A673 (cell line): ENCODE measurements around the gene YES1. TPM values are rescaled to one million over a fixed set of nuclear protein-coding genes. Genes with fewer than 3 reads are reported as not detected.

Experiments used
- BruUV-seq: library from RNA; stranded (reverse); fragments of 400-500 nt; replicated peaks from 2 replicates; lab custom pipeline; 2021; lab: Mats Ljungman, UMichigan
- CTCF ChIA-PET: fragments of 300-600 bp; sonication (Branson Sonifier 250); formaldehyde crosslinking; loops from one replicate; lab custom pipeline; 2022; ENCODE audit warnings: antibody characterized with exemption; lab: Charles Lee
- POLR2A ChIA-PET: fragments of 300-600 bp; sonication (Branson Sonifier 250); formaldehyde crosslinking; loops from one replicate; lab custom pipeline; 2022; ENCODE audit warnings: antibody characterized with exemption; ENCODE audit not compliant: low non-redundant PET; lab: Charles Lee
- DNase-seq: peaks from one replicate; pipeline ENCODE4 v3.0.0-alpha.2; 2015; ENCODE audit warnings: low spot score
- H3K27ac ChIP-seq: fragments of 200-600 bp; sonication (generic); 2 replicates; pipeline ENCODE4 v1.5.1; 2016; ENCODE audit warnings: mixed run types, low read depth, mild to moderate bottlenecking, mixed read lengths, antibody characterized with exemption, low read length; ENCODE audit not compliant: poor library complexity, severe bottlenecking
- H3K27me3 ChIP-seq: fragments of 200-600 bp; sonication (generic); replicated peaks from 2 replicates; pipeline ENCODE4 v1.6.1; 2017; ENCODE audit warnings: mixed run types, low read depth, mild to moderate bottlenecking, mixed read lengths, antibody characterized with exemption, low read length; ENCODE audit not compliant: insufficient read depth, poor library complexity
- H3K36me3 ChIP-seq: fragments of 200-600 bp; sonication (generic); 2 replicates; pipeline ENCODE4 v1.6.1; 2016; ENCODE audit warnings: mixed run types, mild to moderate bottlenecking, mixed read lengths, antibody characterized with exemption, low read length; ENCODE audit not compliant: insufficient read depth, poor library complexity, severe bottlenecking
- H3K4me1 ChIP-seq: fragments of 200-600 bp; sonication (generic); 2 replicates; pipeline ENCODE4 v1.6.1; 2017; ENCODE audit warnings: mixed run types, mild to moderate bottlenecking, mixed read lengths, antibody characterized with exemption, low read length; ENCODE audit not compliant: insufficient read depth, poor library complexity, severe bottlenecking
- H3K4me3 ChIP-seq: fragments of 200-600 bp; sonication (generic); 2 replicates; pipeline ENCODE4 v1.5.1; 2016; ENCODE audit warnings: low read depth, mixed run types, mild to moderate bottlenecking, mixed read lengths, low read length; ENCODE audit not compliant: poor library complexity, severe bottlenecking
- H3K9me3 ChIP-seq: fragments of 200-600 bp; sonication (generic); 2 replicates; pipeline ENCODE4 v1.6.1; 2016; ENCODE audit warnings: mixed run types, low read depth, mild to moderate bottlenecking, mixed read lengths, antibody characterized with exemption, low read length; ENCODE audit not compliant: poor library complexity, severe bottlenecking
- EZH2 ChIP-seq: fragments of 200-600 bp; sonication (generic); IDR thresholded peaks from 2 replicates; pipeline ENCODE4 v1.6.1; 2017; ENCODE audit warnings: borderline replicate concordance, low read depth, mild to moderate bottlenecking, mixed read lengths, antibody characterized with exemption, low read length; ENCODE audit not compliant: poor library complexity, severe bottlenecking
- intact Hi-C: fragments of 100-400 bp; cut with micrococcal nuclease; formaldehyde crosslinking; loops from one replicate; pipeline ENCODE4 v1.10.0; 2022; ENCODE audit not compliant: unreplicated experiment
- total RNA-seq: library from RNA; stranded (reverse); gene quantifications from 2 replicates; pipeline ENCODE4 v1.2.3, GENCODE V29; 2021
- TF ChIP-seq, protein P1 (sequence below): fragments of 300-800, 200-600 bp; sonication (generic); conservative IDR thresholded peaks from 2 replicates; pipeline ENCODE4 v1.5.1; 2017; ENCODE audit warnings: low read depth, mild to moderate bottlenecking, antibody characterized with exemption, low read length, moderate library complexity, mixed read lengths

Gene YES1
- total RNA-seq, 1 experiment from 2014 or later, result 138 TPM

DNA sequence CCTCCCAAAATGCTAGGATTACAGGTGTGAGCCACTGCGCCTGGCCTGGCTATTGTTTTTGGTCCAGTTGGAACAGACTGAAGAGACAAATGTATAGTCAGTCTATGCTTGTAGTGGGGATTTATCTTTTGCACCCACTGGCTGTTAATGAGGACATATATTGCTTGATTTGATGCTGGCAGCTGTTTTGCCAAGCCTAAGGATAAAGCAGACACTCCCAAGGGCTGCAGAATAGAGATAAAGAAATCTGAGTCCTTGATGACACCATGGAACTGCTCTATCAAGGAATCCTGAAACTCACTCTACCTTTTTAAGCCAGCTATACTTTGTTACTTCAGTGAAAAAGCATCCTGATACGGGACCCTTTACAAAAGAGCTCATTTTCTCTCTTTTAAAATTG lies 56.5 kb downstream of the YES1 start:
- BruUV-seq, result no TSS peak
- no peak overlapping the region for H3K4me3 ChIP-seq
- no peaks in the 10 kb centered on the region for H3K27me3 ChIP-seq
- intact Hi-C loops, result no loop called here
- DNase-seq, result no peak
- TF ChIP-seq EZH2, result no peak
- TF ChIP-seq, protein P1, sequence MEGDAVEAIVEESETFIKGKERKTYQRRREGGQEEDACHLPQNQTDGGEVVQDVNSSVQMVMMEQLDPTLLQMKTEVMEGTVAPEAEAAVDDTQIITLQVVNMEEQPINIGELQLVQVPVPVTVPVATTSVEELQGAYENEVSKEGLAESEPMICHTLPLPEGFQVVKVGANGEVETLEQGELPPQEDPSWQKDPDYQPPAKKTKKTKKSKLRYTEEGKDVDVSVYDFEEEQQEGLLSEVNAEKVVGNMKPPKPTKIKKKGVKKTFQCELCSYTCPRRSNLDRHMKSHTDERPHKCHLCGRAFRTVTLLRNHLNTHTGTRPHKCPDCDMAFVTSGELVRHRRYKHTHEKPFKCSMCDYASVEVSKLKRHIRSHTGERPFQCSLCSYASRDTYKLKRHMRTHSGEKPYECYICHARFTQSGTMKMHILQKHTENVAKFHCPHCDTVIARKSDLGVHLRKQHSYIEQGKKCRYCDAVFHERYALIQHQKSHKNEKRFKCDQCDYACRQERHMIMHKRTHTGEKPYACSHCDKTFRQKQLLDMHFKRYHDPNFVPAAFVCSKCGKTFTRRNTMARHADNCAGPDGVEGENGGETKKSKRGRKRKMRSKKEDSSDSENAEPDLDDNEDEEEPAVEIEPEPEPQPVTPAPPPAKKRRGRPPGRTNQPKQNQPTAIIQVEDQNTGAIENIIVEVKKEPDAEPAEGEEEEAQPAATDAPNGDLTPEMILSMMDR, result no peak
- H3K36me3 ChIP-seq, result peaks cover 7% of the 10 kb centered on the region
- no peaks in the 10 kb centered on the region for H3K9me3 ChIP-seq
- ChIA-PET CTCF (no interaction called here), POLR2A (no interaction called here)
- H3K4me1 ChIP-seq, result no peaks in the 10 kb centered on the region
- no peak overlapping the region for H3K27ac ChIP-seq

DNA sequence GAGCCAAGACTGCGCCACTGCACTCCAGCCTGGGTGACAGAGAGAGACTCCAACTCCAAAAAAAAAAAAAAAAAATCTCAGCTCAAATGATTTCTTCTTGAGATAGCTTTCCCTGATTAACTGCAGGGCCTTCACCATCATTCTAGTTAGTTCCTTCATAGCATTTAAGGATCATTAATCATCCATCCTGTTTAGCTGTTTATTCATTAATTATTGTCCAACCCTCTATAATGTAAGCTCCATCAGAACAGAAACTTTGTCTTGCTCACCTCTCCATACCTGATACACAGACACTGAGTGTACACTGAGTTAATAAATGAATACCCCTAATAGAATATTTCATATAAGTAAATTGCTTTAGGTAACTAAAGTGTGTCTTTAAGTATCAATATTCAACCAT lies 57.4 kb downstream of the YES1 start:
- intact Hi-C loops, result no loop called here

DNA sequence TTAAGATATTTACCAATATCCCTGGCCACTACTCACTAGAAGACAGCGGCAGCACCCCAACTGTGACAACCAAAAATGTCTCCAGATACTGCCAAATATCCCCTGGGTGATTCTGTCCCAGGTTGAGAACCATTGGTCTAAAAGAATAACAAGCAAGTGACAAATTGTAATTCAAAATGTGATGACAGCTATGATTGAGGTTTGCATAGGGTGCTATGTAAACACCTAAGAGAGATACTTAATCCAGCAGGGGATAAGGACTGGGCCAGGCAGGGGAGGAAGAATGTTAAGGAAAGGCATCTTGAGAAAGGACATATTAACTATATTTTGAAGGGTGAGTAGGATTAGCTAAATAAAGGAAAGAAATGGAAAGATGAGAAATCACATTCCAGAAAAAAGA lies 61.6 kb downstream of the YES1 start:
- no peak overlapping the region for H3K4me3 ChIP-seq
- ChIA-PET POLR2A (no interaction called here), CTCF (no interaction called here)
- H3K27ac ChIP-seq, result no peak overlapping the region
- H3K36me3 ChIP-seq, result peaks cover 24% of the 10 kb centered on the region
- no TSS peak for BruUV-seq
- TF ChIP-seq EZH2, result no peak
- TF ChIP-seq, protein P1, result no peak
- H3K27me3 ChIP-seq, result no peaks in the 10 kb centered on the region
- intact Hi-C loops, result no loop called here
- no peaks in the 10 kb centered on the region for H3K9me3 ChIP-seq
- DNase-seq, result no peak
- H3K4me1 ChIP-seq, result no peaks in the 10 kb centered on the region

More for the DNA sequence above, 57.4 kb downstream of the YES1 start:
- H3K27me3 ChIP-seq, result no peaks in the 10 kb centered on the region
- POLR2A ChIA-PET, result no interaction called here
- BruUV-seq, result no TSS peak
- H3K4me1 ChIP-seq, result no peaks in the 10 kb centered on the region
- no peak overlapping the region for H3K27ac ChIP-seq
- no peak overlapping the region for H3K4me3 ChIP-seq
- H3K9me3 ChIP-seq, result no peaks in the 10 kb centered on the region
- CTCF ChIA-PET, result no interaction called here
- peaks cover 15% of the 10 kb centered on the region for H3K36me3 ChIP-seq
- no peak for DNase-seq
- TF ChIP-seq, protein P1, result no peak
